ENCODE data around the gene TMEM45A. TPM values are rescaled to one million over a fixed set of nuclear protein-coding genes. Genes with fewer than 3 reads are reported as not detected.

Gene TMEM45A
- total and polyA plus RNA-seq, 2 donors (not counting 3 experiments of a cell fraction or from before 2014, with no cell fraction given), result 5.6 to 8.6 TPM

- dilution Hi-C loops (cut with MboI; ENCODE audit: extremely low pct_ligation_motif_present, low sequenced_read_pairs) (no loop called here), intact Hi-C loops (cut with micrococcal nuclease) (no loop called here)
- Histone ChIP-seq H3K27me3 (ENCODE audit: control insufficient read depth in 2 of 2, insufficient read depth in 2 of 2, low read length in 2 of 2) (no peaks in the 10 kb centered on the region), H3K9me1 (replicated peaks; ENCODE audit: control insufficient read depth, extremely low read depth, insufficient read depth, low read length) (no peaks in the 10 kb centered on the region), H3K9ac (replicated peaks; ENCODE audit: extremely low read depth, insufficient read depth, low read length) (no peak overlapping the region), H3K4me3 (replicated peaks in 1 of 3; ENCODE audit: insufficient read depth in 1 of 3, low read depth in 1 of 3, low read length in 3 of 3) (no peak overlapping the region), H3K4me1 (ENCODE audit: control insufficient read depth, extremely low read depth, insufficient read depth, low read length) (no peaks in the 10 kb centered on the region), H3K79me2 (ENCODE audit: control insufficient read depth, insufficient read depth, low read length) (no peaks in the 10 kb centered on the region), H3K36me3 (ENCODE audit: control insufficient read depth in 2 of 2, extremely low read depth in 1 of 2, insufficient read depth in 2 of 2, low read length in 2 of 2) (no peaks in the 10 kb centered on the region), H2AFZ (ENCODE audit: low read depth, low read length) (no peak overlapping the region), H3K9me3 (replicated peaks; ENCODE audit: control insufficient read depth, insufficient read depth, low read length) (no peaks in the 10 kb centered on the region), H3K27ac (ENCODE audit: insufficient read depth, low read depth, low read length) (no peak overlapping the region), H4K20me1 (replicated peaks; ENCODE audit: control insufficient read depth, extremely low read depth, insufficient read depth, low read length) (no peaks in the 10 kb centered on the region), H3K4me2 (ENCODE audit: insufficient read depth, low read length) (no peak overlapping the region)
- FAIRE-seq (no peak), DNase-seq (ENCODE audit: low read depth, low spot score) (no peak)
- TF ChIP-seq FOS (IDR thresholded peaks at IDR 0.05; ENCODE audit: borderline replicate concordance, insufficient read depth, low read length) (no peak), POLR2A (IDR thresholded peaks at IDR 0.05; ENCODE audit: low read depth, low read length) (no peak), EZH2 (IDR thresholded peaks at IDR 0.05; ENCODE audit: borderline replicate concordance, low read depth, low read length, severe bottlenecking) (no peak), JUN (IDR thresholded peaks at IDR 0.05; ENCODE audit: borderline replicate concordance, insufficient read depth, insufficient read length, low read depth) (no peak), POLR2AphosphoS5 (IDR thresholded peaks at IDR 0.05; ENCODE audit: insufficient read depth, low read depth, low read length) (no peak), GATA2 (IDR thresholded peaks at IDR 0.05; ENCODE audit: insufficient read depth, insufficient read length, low read depth, low read length) (no peak), MYC (IDR thresholded peaks at IDR 0.05; ENCODE audit: low read depth, low read length) (no peak)
- TF ChIP-seq, protein P1, sequence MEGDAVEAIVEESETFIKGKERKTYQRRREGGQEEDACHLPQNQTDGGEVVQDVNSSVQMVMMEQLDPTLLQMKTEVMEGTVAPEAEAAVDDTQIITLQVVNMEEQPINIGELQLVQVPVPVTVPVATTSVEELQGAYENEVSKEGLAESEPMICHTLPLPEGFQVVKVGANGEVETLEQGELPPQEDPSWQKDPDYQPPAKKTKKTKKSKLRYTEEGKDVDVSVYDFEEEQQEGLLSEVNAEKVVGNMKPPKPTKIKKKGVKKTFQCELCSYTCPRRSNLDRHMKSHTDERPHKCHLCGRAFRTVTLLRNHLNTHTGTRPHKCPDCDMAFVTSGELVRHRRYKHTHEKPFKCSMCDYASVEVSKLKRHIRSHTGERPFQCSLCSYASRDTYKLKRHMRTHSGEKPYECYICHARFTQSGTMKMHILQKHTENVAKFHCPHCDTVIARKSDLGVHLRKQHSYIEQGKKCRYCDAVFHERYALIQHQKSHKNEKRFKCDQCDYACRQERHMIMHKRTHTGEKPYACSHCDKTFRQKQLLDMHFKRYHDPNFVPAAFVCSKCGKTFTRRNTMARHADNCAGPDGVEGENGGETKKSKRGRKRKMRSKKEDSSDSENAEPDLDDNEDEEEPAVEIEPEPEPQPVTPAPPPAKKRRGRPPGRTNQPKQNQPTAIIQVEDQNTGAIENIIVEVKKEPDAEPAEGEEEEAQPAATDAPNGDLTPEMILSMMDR (IDR thresholded peaks at IDR 0.05; ENCODE audit: extremely low read depth in 1 of 2, insufficient read depth in 1 of 2, low read depth in 1 of 2, low read length in 2 of 2), result no peak
- TF ChIP-seq, protein P2, sequence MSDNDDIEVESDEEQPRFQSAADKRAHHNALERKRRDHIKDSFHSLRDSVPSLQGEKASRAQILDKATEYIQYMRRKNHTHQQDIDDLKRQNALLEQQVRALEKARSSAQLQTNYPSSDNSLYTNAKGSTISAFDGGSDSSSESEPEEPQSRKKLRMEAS (IDR thresholded peaks at IDR 0.05; ENCODE audit: insufficient read depth, insufficient read length), result no peak
- no TSS peak for BruUV-seq (replicated peaks)
- ChIA-PET CTCF (interaction anchor here (0.6 to 1.8 kb wide), 5 partner anchors 10 to 254 kb away, joined by 3 to 4 read pairs (median 3); no protein-coding TSS in a partner anchor), POLR2A (no interaction called here)
Measured at GRCh38 chr3:100570811-100571210, 78.4 kb downstream of the TMEM45A start.
